ENCODE data around the gene BCL2L14.

- TF ChIP-seq POLR2A (IDR thresholded peaks at IDR 0.05) (no peak), CTCF (IDR thresholded peaks at IDR 0.05) (no peak)
Observed at GRCh38 chr12:12025799-12026386, 44.8 kb upstream of the BCL2L14 start.

All from thyroid gland (tissue), 4 donors.